G401.6 (cell line): ENCODE data around the gene PPAN.

Experiments
- FAIRE-seq: peaks from 2 replicates; lab custom pipeline; 2012; peaks lifted over from hg19 to GRCh38; lab: Jason Lieb, UNC

PPAN gene

GRCh38 chr19:10106100-10106936, at the start of gene PPAN:
TSS of gene PPAN (plus strand) at chr19:10106362. CDS start at chr19:10106395, 33 bp downstream.
- FAIRE-seq = peak; percentile 97

GRCh38 chr19:10061717-10062310, 44.3 kb upstream of the PPAN start:
- FAIRE-seq = no peak

- no peak for FAIRE-seq
These were observed 38.0 kb upstream of the PPAN start for GRCh38 chr19:10068205-10068604.

GRCh38 chr19:10069046-10069445, 37.1 kb upstream of the PPAN start:
- no peak for FAIRE-seq

GRCh38 chr19:10070730-10071446, 35.3 kb upstream of the PPAN start:
- FAIRE-seq = no peak

- FAIRE-seq = peak; percentile 82
These were observed 32.0 kb upstream of the PPAN start for GRCh38 chr19:10074153-10074552.

- no peak for FAIRE-seq
These were observed 29.6 kb upstream of the PPAN start for GRCh38 chr19:10076535-10076934.

GRCh38 chr19:10078329-10078728, 27.8 kb upstream of the PPAN start:
- FAIRE-seq = no peak

GRCh38 chr19:10079031-10079453, 27.1 kb upstream of the PPAN start:
- FAIRE-seq = no peak

GRCh38 chr19:10083911-10084310, 22.3 kb upstream of the PPAN start:
- no peak for FAIRE-seq

- no peak for FAIRE-seq
These were observed 21.4 kb upstream of the PPAN start for GRCh38 chr19:10084803-10085202.

- FAIRE-seq = no peak
These were observed 20.2 kb upstream of the PPAN start, which contains the start of gene SHFL for GRCh38 chr19:10085641-10086590. TSS of gene SHFL (plus strand) at chr19:10086317. CDS start at chr19:10086428, 111 bp downstream.

GRCh38 chr19:10086591-10087192, 19.5 kb upstream of the PPAN start:
- FAIRE-seq = no peak

GRCh38 chr19:10087296-10088061, 18.7 kb upstream of the PPAN start:
- no peak for FAIRE-seq

GRCh38 chr19:10088949-10089554, 17.1 kb upstream of the PPAN start:
- no peak for FAIRE-seq

- no peak for FAIRE-seq
These were observed 16.3 kb upstream of the PPAN start for GRCh38 chr19:10089801-10090375.

- FAIRE-seq = no peak
These were observed 14.8 kb upstream of the PPAN start for GRCh38 chr19:10091370-10091687.

GRCh38 chr19:10091895-10092641, 14.1 kb upstream of the PPAN start:
- FAIRE-seq = no peak

GRCh38 chr19:10092648-10093294, 13.4 kb upstream of the PPAN start:
- FAIRE-seq = no peak
